K562 (cell line): Measurements from ENCODE around the gene SUOX. TPM values are rescaled to one million over a fixed set of nuclear protein-coding genes. Genes with fewer than 3 reads are reported as not detected.

Experiments
- ARHGAP35 ChIP-seq: fragments of 450-650 bp; IDR thresholded peaks from 2 replicates; pipeline ENCODE4 v1.6.1; 2018; ENCODE audit not compliant: partially characterized antibody
- CBFA2T2 ChIP-seq: fragments of 450-650 bp; conservative IDR thresholded peaks from 2 replicates; pipeline ENCODE4 v1.6.1; 2017; ENCODE audit warnings: mild to moderate bottlenecking
- CBX3 ChIP-seq, 2 experiments: IDR thresholded peaks; 1 replicate in 1 of 2; 2 replicates in 1 of 2; pipeline ENCODE4 v1.6.1; 2012; ENCODE audit warnings: inconsistent platforms in 2 of 2, low read length in 2 of 2, borderline replicate concordance in 1 of 2, control low read depth in 1 of 2
- CBX5 ChIP-seq: IDR thresholded peaks from 2 replicates; pipeline ENCODE4 v1.6.1; 2014; ENCODE audit warnings: low read depth, borderline replicate concordance
- KLF6 ChIP-seq: fragments of 250-450 bp; sonication (Bioruptor Pico); IDR thresholded peaks from 2 replicates; pipeline ENCODE4 v1.4.0; 2020; ENCODE audit warnings: mild to moderate bottlenecking, moderate library complexity, borderline replicate concordance
- MAFG ChIP-seq: fragments of 450-650 bp; conservative IDR thresholded peaks from 2 replicates; pipeline ENCODE4 v1.6.1; 2016; ENCODE audit warnings: missing genetic modification characterization, missing compliant biosample characterization
- NFE2L1 ChIP-seq: fragments of 450-650 bp; IDR thresholded peaks from 2 replicates; pipeline ENCODE4 v1.6.1; 2016; ENCODE audit warnings: missing genetic modification characterization, low read depth, mild to moderate bottlenecking, missing compliant biosample characterization, moderate library complexity, borderline replicate concordance
- NRF1 ChIP-seq, 2 experiments: fragments of 450-650 bp; IDR thresholded peaks in 1 of 2; conservative IDR thresholded peaks in 1 of 2; 2 replicates each; pipeline ENCODE4 v1.6.1; 2014; ENCODE audit warnings: mild to moderate bottlenecking in 2 of 2
- RREB1 ChIP-seq: fragments of 250-450 bp; sonication (Bioruptor Pico); IDR thresholded peaks from 2 replicates; pipeline ENCODE4 v1.4.0; 2020
- SNIP1 ChIP-seq: fragments of 450-650 bp; IDR thresholded peaks from 2 replicates; pipeline ENCODE4 v1.7.1; 2017; ENCODE audit warnings: low read depth, mild to moderate bottlenecking
- ZBTB49 ChIP-seq: sonication (generic); formaldehyde crosslinking; IDR thresholded peaks from 2 replicates; pipeline ENCODE4 v1.8.0; 2022; ENCODE audit warnings: missing genetic modification reagents, mild to moderate bottlenecking, borderline replicate concordance
- ZC3H11A ChIP-seq: IDR thresholded peaks from 2 replicates; pipeline ENCODE4 v1.6.1; 2012; ENCODE audit warnings: low read depth, low read length, improper control_type of control experiment
- ZNF133 ChIP-seq: fragments of 250-450 bp; sonication (Bioruptor Pico); IDR thresholded peaks from 2 replicates; pipeline ENCODE4 v1.4.0; 2020; ENCODE audit warnings: mild to moderate bottlenecking
- ZNF282 ChIP-seq: sonication (generic); formaldehyde crosslinking; IDR thresholded peaks from 2 replicates; pipeline ENCODE4 v1.8.1; 2023; ENCODE audit warnings: missing genetic modification reagents
- polyA plus RNA-seq, 8 experiments: library from polyadenylated mRNA; depleted of rRNA in 4 of 8; stranded (reverse) in 5 of 8; unstranded in 3 of 8; fragments of >200 nt; fragmentation: Nextera tagmentation in 2 of 8; fragmentation: Illumina TruSeq in 1 of 8; extraction: Ambion mirVana in 2 of 8; extraction: Trizol in 1 of 8; gene quantifications; 2 replicates each; pipeline versions ENCODE4 v1.2.1 to v1.2.3, GENCODE V29; 2011 to 2014; ENCODE audit warnings: inconsistent platforms in 1 of 8, missing spikeins in 1 of 8
- total RNA-seq, 7 experiments: library from RNA; depleted of rRNA in 6 of 7; stranded (reverse); fragments of >200 nt in 6 of 7; fragmentation: Illumina TruSeq in 2 of 7; extraction: Trizol in 2 of 7; gene quantifications; 2 replicates each; pipeline versions ENCODE4 v1.2.1 to v1.2.3, GENCODE V29; 2011 to 2021; ENCODE audit warnings: low replicate concordance in 1 of 7

The SUOX gene
- total and polyA plus RNA-seq, 9 of the 15 experiments (the other 6 are each of a cell fraction or from before 2014, with no cell fraction given) = 9.2 to 39.7 (median 25.4) TPM

- no peak for TF ChIP-seq CBX3 (IDR thresholded peaks at IDR 0.05; ENCODE audit: borderline replicate concordance in 1 of 2, low read length in 2 of 2)
- TF ChIP-seq NRF1 (conservative IDR thresholded peaks at IDR 0.05 in 1 of 2, IDR thresholded peaks at IDR 0.05 in 1 of 2) = peak; percentile 67 to 72
- no peak for TF ChIP-seq KLF6 (CRISPR knock-in tag)
- TF ChIP-seq CBFA2T2 = no peak
- TF ChIP-seq ZNF282 (CRISPR knock-in tag) = no peak
- no peak for TF ChIP-seq ARHGAP35
- no peak for TF ChIP-seq CBX5
- no peak for TF ChIP-seq MAFG
- no peak for TF ChIP-seq ZC3H11A
- no peak for TF ChIP-seq NFE2L1
- no peak for TF ChIP-seq SNIP1
- no peak for TF ChIP-seq ZNF133 (CRISPR knock-in tag)
- TF ChIP-seq ZBTB49 (CRISPR knock-in tag) = no peak
- no peak for TF ChIP-seq RREB1 (CRISPR knock-in tag)
Measured at GRCh38 chr12:55996715-55997534, at the start of gene SUOX (continued).
